Measurements from ENCODE around the gene MRPS25. TPM values are rescaled to one million over a fixed set of nuclear protein-coding genes. Genes with fewer than 3 reads are reported as not detected.

Gene MRPS25
- total and polyA plus RNA-seq, 9 of the 15 experiments (the other 6 are each of a cell fraction or from before 2014, with no cell fraction given), result 34.3 to 129 (median 78.2) TPM

DNA sequence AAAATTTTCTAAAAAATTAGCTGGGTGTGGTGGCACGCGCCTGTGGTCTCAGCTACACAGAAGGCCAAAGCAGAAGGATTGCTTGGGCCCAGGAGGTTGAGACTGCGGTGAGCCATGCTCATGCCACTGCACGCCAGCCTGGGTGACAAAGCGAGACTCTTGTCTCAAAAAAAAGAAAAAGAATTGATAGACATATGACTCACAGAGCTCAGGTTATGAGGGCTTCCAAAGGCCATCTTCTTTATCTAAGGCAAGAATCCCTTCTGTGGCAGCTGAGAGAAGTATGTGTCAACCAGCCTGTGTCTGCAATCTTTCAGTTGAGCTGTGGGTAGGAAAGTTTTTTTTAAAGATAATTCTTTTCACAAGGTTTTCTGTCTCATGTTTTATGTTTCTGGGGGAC is 53.9 kb downstream of the MRPS25 start (continued):
- TF ChIP-seq ELF1 (tag; IDR thresholded peaks at IDR 0.05) (no peak), TFAP4 (CRISPR knock-in tag; IDR thresholded peaks at IDR 0.05; ENCODE audit: borderline replicate concordance) (peak; percentile 61), ZNF639 (CRISPR knock-in tag; conservative IDR thresholded peaks at IDR 0.05 in 1 of 2, IDR thresholded peaks at IDR 0.05 in 1 of 2) (peak in 1 of 2 experiments; percentile 51; a peak in 1 of 4 replicates), MAX (CRISPR knock-in tag; IDR thresholded peaks at IDR 0.05) (no peak), POLR2H (tag; IDR thresholded peaks at IDR 0.05; ENCODE audit: low read depth) (no peak), PYGO2 (tag; IDR thresholded peaks at IDR 0.05) (no peak), ZNF512 (tag; IDR thresholded peaks at IDR 0.05) (no peak), FOXK1 (CRISPR knock-in tag; IDR thresholded peaks at IDR 0.05; ENCODE audit: borderline replicate concordance) (no peak), HNRNPK (IDR thresholded peaks at IDR 0.05; ENCODE audit: low read depth, low read length, poor library complexity, severe bottlenecking) (no peak), POLR3G (IDR thresholded peaks at IDR 0.05; ENCODE audit: extremely low read depth, insufficient read length, insufficient replicate concordance) (no peak), RERE (CRISPR knock-in tag; IDR thresholded peaks at IDR 0.05; ENCODE audit: borderline replicate concordance) (no peak), CBFA2T3 (IDR thresholded peaks at IDR 0.05) (peak; percentile 59), KLF16 (IDR thresholded peaks at IDR 0.05) (no peak), SETDB1 (IDR thresholded peaks at IDR 0.05; ENCODE audit: low read length) (no peak), PURB (CRISPR knock-in tag; IDR thresholded peaks at IDR 0.05; ENCODE audit: low read depth) (no peak)

Measured in K562 (cell line).